Panc1 (cell line): ENCODE data around the gene CDO1. TPM values are rescaled to one million over a fixed set of nuclear protein-coding genes. Genes with fewer than 3 reads are reported as not detected.

Source experiments
- ATAC-seq: fragments of 200-7000 bp; cut with Tn5 transposase; 2 replicates; pipeline ENCODE4 v1.9.1; 2020; ENCODE audit warnings: mild to moderate bottlenecking, moderate library complexity
- BruUV-seq: library from RNA; stranded (reverse); fragments of 400-500 nt; replicated peaks from 2 replicates; lab custom pipeline; 2021; lab: Mats Ljungman, UMichigan
- CTCF ChIA-PET: fragments of 300-600 bp; sonication (Branson Sonifier 250); formaldehyde crosslinking; loops from one replicate; lab custom pipeline; 2022; ENCODE audit warnings: antibody characterized with exemption; lab: Charles Lee
- POLR2A ChIA-PET: fragments of 300-600 bp; sonication (Branson Sonifier 250); formaldehyde crosslinking; loops from one replicate; lab custom pipeline; 2022; ENCODE audit warnings: antibody characterized with exemption; lab: Charles Lee
- DNase-seq: peaks from one replicate; pipeline ENCODE4 v3.0.0-alpha.2; 2010; ENCODE audit warnings: low read depth, low spot score
- H3K27ac ChIP-seq: 2 replicates; pipeline ENCODE4 v1.5.1; 2011; ENCODE audit warnings: mild to moderate bottlenecking, low read length, inconsistent platforms
- H3K27me3 ChIP-seq: fragments of 200-500 bp; sonication (Bioruptor generic); 2 replicates; pipeline ENCODE4 v1.6.0; 2014; ENCODE audit warnings: low read length, inconsistent platforms; ENCODE audit not compliant: control insufficient read depth, insufficient read depth
- H3K36me3 ChIP-seq: fragments of 200-500 bp; sonication (Bioruptor generic); 2 replicates; pipeline ENCODE4 v1.5.1; 2014; ENCODE audit warnings: inconsistent platforms, mild to moderate bottlenecking, low read length, moderate library complexity; ENCODE audit not compliant: control insufficient read depth, insufficient read depth
- H3K4me1 ChIP-seq: 2 replicates; pipeline ENCODE4 v1.5.1; 2011; ENCODE audit warnings: inconsistent platforms, mild to moderate bottlenecking, low read length, moderate library complexity; ENCODE audit not compliant: control insufficient read depth, insufficient read depth
- H3K4me3 ChIP-seq, 2 experiments: 2 replicates each; pipeline ENCODE4 v1.5.1; 2011 to 2012; ENCODE audit warnings: low read depth in 2 of 2, low read length in 2 of 2, mild to moderate bottlenecking in 2 of 2, inconsistent platforms in 1 of 2, moderate library complexity in 1 of 2
- H3K9me3 ChIP-seq: fragments of 200-500 bp; sonication (Bioruptor generic); 2 replicates; pipeline ENCODE4 v1.5.1; 2014; ENCODE audit warnings: low read depth, mild to moderate bottlenecking, inconsistent platforms, low read length, moderate library complexity; ENCODE audit not compliant: control insufficient read depth, insufficient read depth
- POLR2AphosphoS5 ChIP-seq: IDR thresholded peaks from 2 replicates; pipeline ENCODE4 v1.6.1; 2012; ENCODE audit warnings: mild to moderate bottlenecking, low read depth, low read length, moderate library complexity
- SIN3A ChIP-seq: IDR thresholded peaks from 2 replicates; pipeline ENCODE4 v1.6.1; 2012; ENCODE audit warnings: low read depth, mild to moderate bottlenecking, low read length, moderate library complexity, borderline replicate concordance; ENCODE audit not compliant: insufficient read depth
- TCF7L2 ChIP-seq: IDR thresholded peaks from 2 replicates; pipeline ENCODE4 v1.6.1; 2011; ENCODE audit warnings: mild to moderate bottlenecking, low read depth, low read length, inconsistent platforms
- in situ Hi-C: cut with HindIII; loops from 2 replicates; pipeline ENCODE4 v1.10.0; 2016; ENCODE audit warnings: low sequenced_read_pairs, low pct_unique_long_range_greater_than_20kb
- intact Hi-C: fragments of 100-400 bp; cut with micrococcal nuclease; formaldehyde crosslinking; loops from one replicate; pipeline ENCODE4 v1.10.0; 2022; ENCODE audit not compliant: unreplicated experiment
- total RNA-seq: library from RNA; stranded (reverse); gene quantifications from one replicate; pipeline ENCODE4 v1.2.1, GENCODE V29; 2021; ENCODE audit not compliant: unreplicated experiment
- TF ChIP-seq, protein P1 (sequence below): fragments of 450-650 bp; IDR thresholded peaks from 2 replicates; pipeline ENCODE4 v1.5.1; 2017; ENCODE audit warnings: mild to moderate bottlenecking
- TF ChIP-seq, protein P2 (sequence below), 2 experiments: IDR thresholded peaks; 2 replicates each; pipeline ENCODE4 v1.6.1; 2011 to 2012; ENCODE audit warnings: low read depth in 2 of 2, control low read depth in 1 of 2, low read length in 1 of 2, mild to moderate bottlenecking in 1 of 2, moderate library complexity in 1 of 2; ENCODE audit not compliant: insufficient read depth in 1 of 2

Gene CDO1
- total RNA-seq, 1 experiment from 2014 or later = not detected

DNA sequence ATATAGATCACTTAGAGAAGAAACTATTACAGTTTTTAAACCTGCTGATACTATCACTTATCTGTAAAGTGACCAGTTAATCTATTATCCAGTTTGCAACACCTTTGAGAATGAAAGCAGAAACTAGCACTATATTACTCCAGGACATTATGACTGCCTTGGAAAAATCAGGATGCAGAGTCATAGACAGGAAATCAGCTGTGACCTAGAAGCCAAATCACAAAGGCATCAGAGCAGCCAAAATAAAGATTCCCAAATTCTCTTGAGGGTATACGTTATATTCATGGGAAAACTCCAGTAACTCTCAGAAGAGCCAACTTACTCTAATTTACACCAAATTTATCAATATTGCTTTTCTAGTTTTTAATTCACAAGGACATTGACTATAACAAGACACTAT, 49.9 kb downstream of the CDO1 start:
- Histone ChIP-seq H3K4me1 (no peaks in the 10 kb centered on the region), H3K4me3 (no peak overlapping the region), H3K27ac (no peak overlapping the region), H3K9me3 (no peaks in the 10 kb centered on the region), H3K27me3 (no peaks in the 10 kb centered on the region), H3K36me3 (no peaks in the 10 kb centered on the region)
- intact Hi-C loops = no loop called here
- TF ChIP-seq, protein P1, sequence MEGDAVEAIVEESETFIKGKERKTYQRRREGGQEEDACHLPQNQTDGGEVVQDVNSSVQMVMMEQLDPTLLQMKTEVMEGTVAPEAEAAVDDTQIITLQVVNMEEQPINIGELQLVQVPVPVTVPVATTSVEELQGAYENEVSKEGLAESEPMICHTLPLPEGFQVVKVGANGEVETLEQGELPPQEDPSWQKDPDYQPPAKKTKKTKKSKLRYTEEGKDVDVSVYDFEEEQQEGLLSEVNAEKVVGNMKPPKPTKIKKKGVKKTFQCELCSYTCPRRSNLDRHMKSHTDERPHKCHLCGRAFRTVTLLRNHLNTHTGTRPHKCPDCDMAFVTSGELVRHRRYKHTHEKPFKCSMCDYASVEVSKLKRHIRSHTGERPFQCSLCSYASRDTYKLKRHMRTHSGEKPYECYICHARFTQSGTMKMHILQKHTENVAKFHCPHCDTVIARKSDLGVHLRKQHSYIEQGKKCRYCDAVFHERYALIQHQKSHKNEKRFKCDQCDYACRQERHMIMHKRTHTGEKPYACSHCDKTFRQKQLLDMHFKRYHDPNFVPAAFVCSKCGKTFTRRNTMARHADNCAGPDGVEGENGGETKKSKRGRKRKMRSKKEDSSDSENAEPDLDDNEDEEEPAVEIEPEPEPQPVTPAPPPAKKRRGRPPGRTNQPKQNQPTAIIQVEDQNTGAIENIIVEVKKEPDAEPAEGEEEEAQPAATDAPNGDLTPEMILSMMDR = no peak
- TF ChIP-seq TCF7L2 = no peak
- no peak for TF ChIP-seq POLR2AphosphoS5
- no peak for TF ChIP-seq SIN3A
- TF ChIP-seq, protein P2, sequence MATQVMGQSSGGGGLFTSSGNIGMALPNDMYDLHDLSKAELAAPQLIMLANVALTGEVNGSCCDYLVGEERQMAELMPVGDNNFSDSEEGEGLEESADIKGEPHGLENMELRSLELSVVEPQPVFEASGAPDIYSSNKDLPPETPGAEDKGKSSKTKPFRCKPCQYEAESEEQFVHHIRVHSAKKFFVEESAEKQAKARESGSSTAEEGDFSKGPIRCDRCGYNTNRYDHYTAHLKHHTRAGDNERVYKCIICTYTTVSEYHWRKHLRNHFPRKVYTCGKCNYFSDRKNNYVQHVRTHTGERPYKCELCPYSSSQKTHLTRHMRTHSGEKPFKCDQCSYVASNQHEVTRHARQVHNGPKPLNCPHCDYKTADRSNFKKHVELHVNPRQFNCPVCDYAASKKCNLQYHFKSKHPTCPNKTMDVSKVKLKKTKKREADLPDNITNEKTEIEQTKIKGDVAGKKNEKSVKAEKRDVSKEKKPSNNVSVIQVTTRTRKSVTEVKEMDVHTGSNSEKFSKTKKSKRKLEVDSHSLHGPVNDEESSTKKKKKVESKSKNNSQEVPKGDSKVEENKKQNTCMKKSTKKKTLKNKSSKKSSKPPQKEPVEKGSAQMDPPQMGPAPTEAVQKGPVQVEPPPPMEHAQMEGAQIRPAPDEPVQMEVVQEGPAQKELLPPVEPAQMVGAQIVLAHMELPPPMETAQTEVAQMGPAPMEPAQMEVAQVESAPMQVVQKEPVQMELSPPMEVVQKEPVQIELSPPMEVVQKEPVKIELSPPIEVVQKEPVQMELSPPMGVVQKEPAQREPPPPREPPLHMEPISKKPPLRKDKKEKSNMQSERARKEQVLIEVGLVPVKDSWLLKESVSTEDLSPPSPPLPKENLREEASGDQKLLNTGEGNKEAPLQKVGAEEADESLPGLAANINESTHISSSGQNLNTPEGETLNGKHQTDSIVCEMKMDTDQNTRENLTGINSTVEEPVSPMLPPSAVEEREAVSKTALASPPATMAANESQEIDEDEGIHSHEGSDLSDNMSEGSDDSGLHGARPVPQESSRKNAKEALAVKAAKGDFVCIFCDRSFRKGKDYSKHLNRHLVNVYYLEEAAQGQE (IDR thresholded peaks at IDR 0.05; ENCODE audit: insufficient read depth in 1 of 2, low read depth in 2 of 2, low read length in 1 of 2) = no peak
- DNase-seq (no peak), ATAC-seq (no peak)
- ChIA-PET POLR2A (no interaction called here), CTCF (no interaction called here)
- in situ Hi-C loops = no loop called here
- no TSS peak for BruUV-seq

DNA sequence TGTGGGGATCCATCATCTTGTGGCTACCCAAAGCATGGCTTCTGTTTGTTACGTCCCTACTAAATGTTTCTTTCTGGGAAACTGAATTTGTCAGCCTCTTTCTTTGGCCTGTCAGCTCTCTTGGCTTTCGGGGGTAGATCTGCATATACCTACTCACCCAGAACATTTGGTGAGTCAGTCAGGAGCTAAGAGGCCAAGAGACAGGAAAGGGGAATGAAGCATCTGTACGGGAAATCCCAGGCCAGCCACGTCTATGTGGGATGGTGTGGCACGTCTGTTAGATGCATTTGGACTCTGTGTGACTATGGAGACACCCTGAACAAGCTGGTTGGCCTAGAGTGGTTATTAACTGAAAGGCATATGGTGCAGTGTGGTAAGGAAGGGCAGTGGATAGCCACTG, 58.1 kb downstream of the CDO1 start:
- H3K4me3 ChIP-seq = no peak overlapping the region
- ChIA-PET CTCF (no interaction called here), POLR2A (no interaction called here)
- ATAC-seq (no peak), DNase-seq (no peak)
- H3K27me3 ChIP-seq = no peaks in the 10 kb centered on the region
- no peak overlapping the region for H3K27ac ChIP-seq
- no peaks in the 10 kb centered on the region for H3K9me3 ChIP-seq
- no TSS peak for BruUV-seq
- H3K4me1 ChIP-seq = no peaks in the 10 kb centered on the region
- no peaks in the 10 kb centered on the region for H3K36me3 ChIP-seq
- intact Hi-C loops (no loop called here), in situ Hi-C loops (no loop called here)
- TF ChIP-seq, protein P2 (IDR thresholded peaks at IDR 0.05; ENCODE audit: insufficient read depth in 1 of 2, low read depth in 2 of 2, low read length in 1 of 2) = no peak
- TF ChIP-seq POLR2AphosphoS5 (no peak), TCF7L2 (no peak), SIN3A (no peak)
- TF ChIP-seq, protein P1 = no peak
